Measurements from ENCODE around the gene RPS6KB2.
"Not testable (repeated sequence)": the region's sequence is repeated elsewhere in the genome, so short reads cannot be mapped to it uniquely, and the experiment has no call there.

Gene RPS6KB2

DNA sequence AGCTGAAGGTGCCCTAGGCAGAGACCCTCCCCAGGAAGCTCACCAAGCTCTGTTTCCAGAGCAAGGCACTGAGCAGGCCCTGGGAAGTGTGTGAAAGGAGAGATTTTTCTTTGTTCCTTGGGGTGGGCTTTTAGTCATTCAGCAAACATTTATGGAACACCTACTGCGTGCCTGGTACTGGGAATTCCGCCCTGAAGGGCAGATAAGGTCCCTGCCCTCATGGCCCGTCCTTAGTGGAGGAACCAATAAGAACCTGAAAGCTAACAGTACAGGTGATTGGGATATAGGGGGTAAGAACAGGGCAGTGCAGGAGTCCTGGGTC is 36.9 kb downstream of the RPS6KB2 start:
- H3K4me3 ChIP-seq (replicated peaks; ENCODE audit: low read depth, low read length), result peak overlapping the region; percentile 51
- TF ChIP-seq, protein P1, sequence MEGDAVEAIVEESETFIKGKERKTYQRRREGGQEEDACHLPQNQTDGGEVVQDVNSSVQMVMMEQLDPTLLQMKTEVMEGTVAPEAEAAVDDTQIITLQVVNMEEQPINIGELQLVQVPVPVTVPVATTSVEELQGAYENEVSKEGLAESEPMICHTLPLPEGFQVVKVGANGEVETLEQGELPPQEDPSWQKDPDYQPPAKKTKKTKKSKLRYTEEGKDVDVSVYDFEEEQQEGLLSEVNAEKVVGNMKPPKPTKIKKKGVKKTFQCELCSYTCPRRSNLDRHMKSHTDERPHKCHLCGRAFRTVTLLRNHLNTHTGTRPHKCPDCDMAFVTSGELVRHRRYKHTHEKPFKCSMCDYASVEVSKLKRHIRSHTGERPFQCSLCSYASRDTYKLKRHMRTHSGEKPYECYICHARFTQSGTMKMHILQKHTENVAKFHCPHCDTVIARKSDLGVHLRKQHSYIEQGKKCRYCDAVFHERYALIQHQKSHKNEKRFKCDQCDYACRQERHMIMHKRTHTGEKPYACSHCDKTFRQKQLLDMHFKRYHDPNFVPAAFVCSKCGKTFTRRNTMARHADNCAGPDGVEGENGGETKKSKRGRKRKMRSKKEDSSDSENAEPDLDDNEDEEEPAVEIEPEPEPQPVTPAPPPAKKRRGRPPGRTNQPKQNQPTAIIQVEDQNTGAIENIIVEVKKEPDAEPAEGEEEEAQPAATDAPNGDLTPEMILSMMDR (IDR thresholded peaks at IDR 0.05; ENCODE audit: low read depth, low read length, missing control alignments), result no peak
- DNase-seq (ENCODE audit: extremely low read depth, low read depth), result no peak

DNA sequence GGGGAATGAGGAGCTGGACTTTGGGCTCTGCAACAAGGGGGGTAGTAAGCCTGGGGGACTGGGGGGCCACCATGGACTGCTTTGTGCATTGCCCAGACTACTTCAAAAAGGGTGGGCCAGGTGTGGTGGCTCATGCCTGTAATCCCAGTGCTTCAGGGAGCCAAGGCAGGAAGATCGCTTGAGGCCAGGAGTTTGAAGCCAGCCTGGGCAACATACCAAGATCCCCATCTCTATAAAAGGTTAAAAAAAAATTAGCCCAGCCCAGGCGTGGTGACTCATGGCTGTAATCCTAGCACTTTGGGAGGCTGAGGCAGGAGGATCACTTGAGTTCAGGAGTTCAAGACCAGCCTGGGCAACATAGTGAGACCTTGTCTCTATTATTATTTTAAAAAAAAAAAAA is 37.2 kb downstream of the RPS6KB2 start:
- not testable (repeated sequence) for DNase-seq (ENCODE audit: extremely low read depth, low read depth)
- peak overlapping the region; percentile 51 for H3K4me3 ChIP-seq (replicated peaks; ENCODE audit: low read depth, low read length)

DNA sequence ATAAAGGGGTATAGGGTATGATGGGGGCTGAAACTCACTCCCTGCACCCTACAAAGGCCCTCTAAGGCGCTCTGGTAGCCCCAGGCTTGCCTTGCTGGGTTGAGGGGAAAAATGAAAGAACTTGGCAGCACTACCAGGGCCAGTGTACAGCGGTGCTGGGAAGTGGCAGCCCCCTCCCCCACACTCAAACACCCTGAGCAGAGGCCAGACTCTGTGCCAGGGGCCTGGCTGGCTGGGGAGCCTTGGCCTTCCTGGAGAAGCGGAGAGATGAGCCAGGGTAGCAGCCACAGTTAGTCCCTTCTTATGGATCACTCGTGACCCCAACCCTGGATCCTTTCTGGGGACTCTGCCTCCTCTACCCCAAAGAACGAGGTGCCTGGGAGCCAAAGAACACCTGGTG is 38.1 kb downstream of the RPS6KB2 start:
- DNase-seq (ENCODE audit: extremely low read depth, low read depth), result no peak
- TF ChIP-seq, protein P1 (IDR thresholded peaks at IDR 0.05; ENCODE audit: low read depth, low read length, missing control alignments), result no peak
- no peak overlapping the region for H3K4me3 ChIP-seq (replicated peaks; ENCODE audit: low read depth, low read length)

DNA sequence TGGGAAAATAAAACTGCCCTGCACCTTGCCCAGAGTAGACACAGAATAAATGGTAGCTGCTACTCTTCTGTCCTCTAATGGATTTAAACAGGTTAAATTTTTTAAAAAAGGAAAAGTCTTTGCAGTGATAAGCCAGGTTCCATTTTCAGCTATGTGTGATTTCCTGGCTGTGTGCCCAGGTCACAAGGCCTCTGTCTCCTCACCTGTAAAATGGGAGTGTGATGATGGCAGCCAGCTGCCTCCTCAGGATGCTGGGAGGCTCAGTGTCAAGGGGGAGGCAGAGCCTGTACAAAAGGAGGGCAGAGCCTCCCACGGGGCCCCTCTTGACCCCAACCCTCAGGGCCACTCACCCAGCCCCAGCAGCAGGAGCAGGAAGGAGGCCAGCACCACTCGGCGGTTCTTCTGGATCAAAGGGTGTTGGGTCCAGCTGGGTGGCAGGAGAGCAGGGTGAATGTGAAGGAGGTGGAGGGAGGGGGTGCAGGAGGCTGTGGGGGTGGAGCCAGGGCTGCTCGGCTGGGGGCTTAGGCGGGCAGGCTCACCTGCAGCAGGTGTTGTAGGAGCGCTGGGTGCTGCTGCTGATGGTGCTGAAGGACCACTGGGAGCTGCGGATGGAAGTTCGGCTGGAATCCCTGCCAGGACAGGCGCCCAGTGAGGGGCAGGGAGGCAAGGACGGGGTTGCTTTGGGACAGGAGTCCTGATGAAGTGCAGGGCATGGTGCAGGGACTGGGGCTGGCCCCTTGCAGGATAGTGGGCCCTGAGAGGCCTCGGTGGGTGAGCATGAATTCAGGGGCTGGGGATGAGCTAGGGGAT is 38.9 kb downstream of the RPS6KB2 start:
- H3K4me3 ChIP-seq (replicated peaks; ENCODE audit: low read depth, low read length), result no peak overlapping the region
- no peak for DNase-seq (ENCODE audit: extremely low read depth, low read depth)
- TF ChIP-seq, protein P1 (IDR thresholded peaks at IDR 0.05; ENCODE audit: low read depth, low read length, missing control alignments), result no peak

DNA sequence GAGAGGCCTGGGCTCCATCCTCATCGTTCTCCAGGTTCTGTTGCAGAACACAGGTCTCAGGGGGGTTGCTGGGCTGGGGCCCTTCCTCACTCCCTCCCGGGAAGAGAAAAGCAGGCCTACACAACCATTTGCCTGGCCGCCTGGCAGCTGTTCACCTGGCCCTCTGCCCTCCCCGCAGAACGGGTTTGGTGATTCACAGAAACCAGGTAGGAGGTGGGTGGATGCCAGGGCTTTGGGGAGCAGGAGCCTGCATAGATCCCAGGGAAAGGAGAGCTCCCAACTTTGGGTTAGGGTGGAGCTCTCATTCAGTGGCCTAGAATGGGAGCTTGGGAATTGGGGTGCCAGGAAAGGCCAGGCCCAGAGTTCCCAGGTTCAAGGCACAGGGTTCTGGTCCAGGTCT is 39.8 kb downstream of the RPS6KB2 start:
- TF ChIP-seq, protein P1 (IDR thresholded peaks at IDR 0.05; ENCODE audit: low read depth, low read length, missing control alignments), result no peak
- H3K4me3 ChIP-seq (replicated peaks; ENCODE audit: low read depth, low read length), result peak overlapping the region; percentile 55
- DNase-seq (ENCODE audit: extremely low read depth, low read depth), result no peak

DNA sequence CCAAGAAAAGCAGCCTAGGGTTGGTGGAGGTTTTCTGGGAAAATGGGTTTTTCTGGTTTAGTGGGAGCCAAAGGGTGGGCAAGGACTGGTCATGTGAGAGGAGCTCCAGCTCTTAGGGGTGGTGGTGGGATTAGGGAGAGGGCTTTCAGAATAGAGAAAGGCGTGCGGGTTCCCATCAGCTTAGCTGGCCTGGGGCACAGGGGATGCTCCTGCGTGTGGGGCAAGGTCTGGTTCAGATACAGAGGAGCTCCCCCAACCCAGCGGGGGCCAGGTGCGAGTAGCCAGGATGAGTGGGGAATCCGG is 40.1 kb downstream of the RPS6KB2 start:
- H3K4me3 ChIP-seq (replicated peaks; ENCODE audit: low read depth, low read length), result peak overlapping the region; percentile 55
- no peak for DNase-seq (ENCODE audit: extremely low read depth, low read depth)
- TF ChIP-seq, protein P1 (IDR thresholded peaks at IDR 0.05; ENCODE audit: low read depth, low read length, missing control alignments), result no peak

DNA sequence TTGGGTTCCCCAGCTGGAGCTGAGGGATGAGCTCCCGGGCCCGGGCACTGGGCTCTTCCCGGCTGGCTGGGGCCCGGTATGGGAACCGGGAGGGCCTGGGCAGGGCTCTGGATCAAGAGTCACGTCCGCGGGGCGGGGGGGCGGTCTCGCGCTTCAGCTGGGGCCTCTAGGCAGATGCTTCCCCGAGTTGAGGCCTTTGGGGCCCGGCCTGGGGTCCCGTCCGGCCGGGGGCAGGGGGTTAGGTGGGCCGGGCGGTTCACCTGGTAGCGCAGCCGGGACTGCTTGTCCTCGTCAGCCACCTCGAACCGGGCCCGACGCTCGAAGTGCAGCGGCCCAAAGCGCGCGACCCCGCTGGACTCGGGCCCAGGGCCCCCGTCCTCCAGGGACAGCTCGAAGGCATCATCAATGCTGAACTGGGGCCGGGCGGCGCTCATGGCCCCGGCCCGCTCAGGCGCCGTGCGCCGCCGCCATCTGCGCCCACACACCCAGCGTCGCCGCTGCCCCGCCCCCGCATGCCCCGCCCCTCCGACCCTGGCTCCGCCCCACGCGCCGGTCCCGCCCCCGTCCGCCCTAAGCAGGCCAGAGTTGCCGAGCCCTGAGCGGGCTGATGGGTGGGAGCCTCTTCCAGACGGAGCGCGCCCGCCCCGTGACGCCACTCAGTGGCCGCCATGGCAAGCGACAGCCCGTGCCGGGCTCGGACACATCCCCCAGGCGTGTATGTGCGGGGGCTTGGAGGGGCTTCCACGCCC is 40.6 kb downstream of the RPS6KB2 start, which contains the start of gene TMEM134:
TSS of gene TMEM134 (minus strand) at position 493 of the 749 bp plus-strand sequence. CDS start at position 434, 59 bp downstream.
- TF ChIP-seq, protein P1 (IDR thresholded peaks at IDR 0.05; ENCODE audit: low read depth, low read length, missing control alignments), result peak; percentile 31
- H3K4me3 ChIP-seq (replicated peaks; ENCODE audit: low read depth, low read length), result peak within 1 kb of the TSS; percentile 55
- DNase-seq (ENCODE audit: extremely low read depth, low read depth), result peak; percentile 62
